Body of pancreas (tissue), 4 donors: Measurements from ENCODE around the gene ACVR1B. TPM values are rescaled to one million over a fixed set of nuclear protein-coding genes. Genes with fewer than 3 reads are reported as not detected.

Experiments used
- ATAC-seq: fragments of 150-250 bp; one replicate; pipeline ENCODE4 v1.9.1; 2016
- DNase-seq, 4 donors: peaks; one replicate each; pipeline ENCODE4 v3.0.0-alpha.2; 2019
- H3K27ac ChIP-seq, 4 donors: fragments of 200-600 bp; sonication (generic); 1 replicate in 3 of 4; 2 replicates in 1 of 4; pipeline versions ENCODE4 v1.5.1 to v1.6.1; 2016 to 2019; ENCODE audit warnings: mild to moderate bottlenecking in 1 of 4, mixed read lengths in 1 of 4, moderate library complexity in 1 of 4
- H3K27me3 ChIP-seq, 2 donors: fragments of 200-600 bp; sonication (generic); one replicate each; pipeline ENCODE4 v1.6.0; 2016; ENCODE audit warnings: mild to moderate bottlenecking in 1 of 2
- H3K36me3 ChIP-seq, 2 donors: fragments of 200-600 bp; sonication (generic); replicated peaks in 1 of 2; 2 replicates each; pipeline ENCODE4 v1.5.1; 2016; ENCODE audit warnings: low read depth in 2 of 2; ENCODE audit not compliant: insufficient read depth in 1 of 2
- H3K4me1 ChIP-seq: fragments of 200-600 bp; sonication (generic); one replicate; pipeline ENCODE4 v1.6.0; 2016
- H3K4me3 ChIP-seq, 2 donors: fragments of 200-600 bp; sonication (generic); 1 replicate in 1 of 2; 2 replicates in 1 of 2; pipeline ENCODE4 v1.5.1; 2016 to 2019
- H3K9me3 ChIP-seq, 3 donors: fragments of 200-600 bp; sonication (generic); 1 replicate in 2 of 3; 2 replicates in 1 of 3; pipeline ENCODE4 v1.5.1; 2016
- CTCF ChIP-seq, 7 experiments: fragments of 450-650 bp in 4 of 7; fragments of 200-600 bp in 3 of 7; sonication (generic) in 3 of 7; IDR thresholded peaks; one replicate each; pipeline ENCODE4 v1.5.1; 2016 to 2019; ENCODE audit warnings: antibody characterized with exemption in 7 of 7
- POLR2A ChIP-seq, 3 donors: fragments of 450-650 bp; IDR thresholded peaks; one replicate each; pipeline ENCODE4 v1.6.1; 2016; ENCODE audit warnings: antibody characterized with exemption in 3 of 3, mild to moderate bottlenecking in 2 of 3
- WGBS, 2 donors: methylation state at CpG; one replicate each; pipeline ENCODE4 v1.1.5; 2017; 5-methylcytosine and 5-hydroxymethylcytosine counted together
- intact Hi-C: fragments of 100-400 bp; cut with DNase I; formaldehyde crosslinking; loops from one replicate; pipeline ENCODE4 v1.15.1; 2023
- total RNA-seq, 2 donors: library from RNA; depleted of rRNA; stranded (reverse); fragments of >200 nt; gene quantifications; one replicate each; pipeline ENCODE4 v1.1.0, GENCODE V29; 2016

Gene ACVR1B
- total RNA-seq, 2 donors from 2014 or later, result 19.8 to 21.8 TPM

GRCh38 chr12:51980051-51980808 lies 28.7 kb downstream of the ACVR1B start:
- peak; percentile 67 to 78 (median 73) for DNase-seq
- H3K27ac ChIP-seq, result peak overlapping the region in 3 of 4 donors; percentile 10 to 41 (median 24)
- WGBS, 2 donors, result 20 to 23% methylated on average over 7 of the region's 7 CpGs
- ATAC-seq, result peak; percentile 81
- H3K4me3 ChIP-seq, result no peak overlapping the region
- no peak for TF ChIP-seq POLR2A (IDR thresholded peaks at IDR 0.05)
- TF ChIP-seq CTCF (IDR thresholded peaks at IDR 0.05), result peak; percentile 89 to 98 (median 94)
- peaks cover 38% of the 10 kb centered on the region for H3K4me1 ChIP-seq
- H3K27me3 ChIP-seq, result no peaks in the 10 kb centered on the region
- peaks cover 9 to 16% of the 10 kb centered on the region in 2 donors for H3K36me3 ChIP-seq
- intact Hi-C loops, result no loop called here
- H3K9me3 ChIP-seq, result no peaks in the 10 kb centered on the region

GRCh38 chr12:51980809-51981127 lies 29.3 kb downstream of the ACVR1B start:
- intact Hi-C loops, result no loop called here
- Histone ChIP-seq H3K36me3 (peaks cover 14 to 21% of the 10 kb centered on the region in 2 donors), H3K9me3 (no peaks in the 10 kb centered on the region), H3K4me3 (no peak overlapping the region), H3K4me1 (peaks cover 33% of the 10 kb centered on the region), H3K27me3 (no peaks in the 10 kb centered on the region), H3K27ac (peak overlapping the region in 2 of 4 donors; percentile 10 to 41)
- WGBS, 2 donors, result 67 to 82% methylated on average over 10 of the region's 10 CpGs
- DNase-seq, result no peak
- no peak for TF ChIP-seq POLR2A (IDR thresholded peaks at IDR 0.05)
- no peak for ATAC-seq

- no peak overlapping the region for H3K27ac ChIP-seq
- DNase-seq, result no peak
- TF ChIP-seq POLR2A (IDR thresholded peaks at IDR 0.05), result no peak
- TF ChIP-seq CTCF (IDR thresholded peaks at IDR 0.05), result no peak
- no peaks in the 10 kb centered on the region for H3K27me3 ChIP-seq
- H3K4me1 ChIP-seq, result peaks cover 6% of the 10 kb centered on the region
- WGBS, 2 donors, result 52 to 68% methylated on average over 6 of the region's 6 CpGs
- no peak for ATAC-seq
- peaks cover 17 to 20% of the 10 kb centered on the region in 2 donors for H3K36me3 ChIP-seq
- no peaks in the 10 kb centered on the region for H3K9me3 ChIP-seq
- intact Hi-C loops, result no loop called here
- no peak overlapping the region for H3K4me3 ChIP-seq
Measured at GRCh38 chr12:51984657-51985056, 33.2 kb downstream of the ACVR1B start.

- intact Hi-C loops, result no loop called here
- H3K36me3 ChIP-seq, result peaks cover 17 to 20% of the 10 kb centered on the region in 2 donors
- H3K27me3 ChIP-seq, result no peaks in the 10 kb centered on the region
- WGBS, 2 donors, result 40 to 74% methylated on average over 9 of the region's 9 CpGs
- no peak for TF ChIP-seq CTCF (IDR thresholded peaks at IDR 0.05)
- no peak for TF ChIP-seq POLR2A (IDR thresholded peaks at IDR 0.05)
- no peak overlapping the region for H3K4me3 ChIP-seq
- DNase-seq, result no peak
- H3K9me3 ChIP-seq, result no peaks in the 10 kb centered on the region
- H3K4me1 ChIP-seq, result no peaks in the 10 kb centered on the region
- ATAC-seq, result no peak
- H3K27ac ChIP-seq, result no peak overlapping the region
Measured at GRCh38 chr12:51985154-51985835, 33.8 kb downstream of the ACVR1B start.

GRCh38 chr12:51986834-51987233 lies 35.3 kb downstream of the ACVR1B start:
- no peak for TF ChIP-seq POLR2A (IDR thresholded peaks at IDR 0.05)
- TF ChIP-seq CTCF (IDR thresholded peaks at IDR 0.05), result no peak
- no peaks in the 10 kb centered on the region for H3K27me3 ChIP-seq
- H3K36me3 ChIP-seq, result peaks cover 14 to 20% of the 10 kb centered on the region in 2 donors
- intact Hi-C loops, result no loop called here
- ATAC-seq, result no peak
- H3K27ac ChIP-seq, result no peak overlapping the region
- 83 to 86% methylated on average over 8 of the region's 8 CpGs for WGBS, 2 donors
- no peaks in the 10 kb centered on the region for H3K4me1 ChIP-seq
- DNase-seq, result no peak
- no peak overlapping the region for H3K4me3 ChIP-seq
- H3K9me3 ChIP-seq, result no peaks in the 10 kb centered on the region
